GM12874 (cell line): ENCODE data around the gene PDE4D.

ENCODE experiments used
- TF ChIP-seq, protein P1 (sequence below): IDR thresholded peaks from 2 replicates; pipeline ENCODE4 v1.5.1; 2011; ENCODE audit warnings: low read depth, mild to moderate bottlenecking, control low read depth, low read length, moderate library complexity; ENCODE audit not compliant: insufficient read depth

PDE4D gene

DNA sequence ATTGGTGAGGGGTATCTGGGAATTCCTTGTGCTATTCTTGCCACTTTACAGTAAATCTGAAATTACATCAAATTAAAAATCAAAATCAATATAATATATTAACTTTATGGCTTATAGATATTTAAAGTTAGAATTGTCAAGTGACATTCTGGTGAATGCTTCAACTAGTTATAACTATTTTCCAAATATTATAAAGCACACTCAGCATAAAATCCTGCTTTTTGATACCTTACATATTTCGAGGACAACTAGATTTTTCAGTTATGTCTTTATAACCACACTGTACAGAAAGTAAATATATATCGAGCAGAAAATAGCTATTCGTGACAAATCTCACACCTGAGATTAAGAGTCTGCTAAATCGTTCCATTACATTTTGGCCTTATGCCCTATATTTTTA is 210.2 kb downstream of the PDE4D start:
- TF ChIP-seq, protein P1, sequence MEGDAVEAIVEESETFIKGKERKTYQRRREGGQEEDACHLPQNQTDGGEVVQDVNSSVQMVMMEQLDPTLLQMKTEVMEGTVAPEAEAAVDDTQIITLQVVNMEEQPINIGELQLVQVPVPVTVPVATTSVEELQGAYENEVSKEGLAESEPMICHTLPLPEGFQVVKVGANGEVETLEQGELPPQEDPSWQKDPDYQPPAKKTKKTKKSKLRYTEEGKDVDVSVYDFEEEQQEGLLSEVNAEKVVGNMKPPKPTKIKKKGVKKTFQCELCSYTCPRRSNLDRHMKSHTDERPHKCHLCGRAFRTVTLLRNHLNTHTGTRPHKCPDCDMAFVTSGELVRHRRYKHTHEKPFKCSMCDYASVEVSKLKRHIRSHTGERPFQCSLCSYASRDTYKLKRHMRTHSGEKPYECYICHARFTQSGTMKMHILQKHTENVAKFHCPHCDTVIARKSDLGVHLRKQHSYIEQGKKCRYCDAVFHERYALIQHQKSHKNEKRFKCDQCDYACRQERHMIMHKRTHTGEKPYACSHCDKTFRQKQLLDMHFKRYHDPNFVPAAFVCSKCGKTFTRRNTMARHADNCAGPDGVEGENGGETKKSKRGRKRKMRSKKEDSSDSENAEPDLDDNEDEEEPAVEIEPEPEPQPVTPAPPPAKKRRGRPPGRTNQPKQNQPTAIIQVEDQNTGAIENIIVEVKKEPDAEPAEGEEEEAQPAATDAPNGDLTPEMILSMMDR: no peak

DNA sequence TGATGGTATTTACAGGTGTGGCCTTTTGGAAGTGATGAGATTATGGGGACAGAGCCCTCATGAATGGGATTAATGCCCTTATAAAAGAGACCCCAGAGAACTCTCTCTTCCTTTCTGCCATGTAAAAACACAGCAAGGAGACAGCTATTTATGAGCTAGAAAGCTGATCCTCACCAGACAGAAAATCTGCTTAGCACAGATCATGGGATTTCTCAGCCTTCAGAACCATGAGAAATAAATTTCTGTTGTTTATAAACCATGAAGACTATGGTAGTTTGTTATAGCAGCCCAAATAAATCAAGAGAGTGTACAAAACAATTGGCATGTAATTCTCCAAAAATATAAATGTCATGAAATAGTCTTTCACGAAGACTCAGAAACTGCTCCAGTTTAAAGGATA is 211.0 kb downstream of the PDE4D start:
- TF ChIP-seq, protein P1: no peak

DNA sequence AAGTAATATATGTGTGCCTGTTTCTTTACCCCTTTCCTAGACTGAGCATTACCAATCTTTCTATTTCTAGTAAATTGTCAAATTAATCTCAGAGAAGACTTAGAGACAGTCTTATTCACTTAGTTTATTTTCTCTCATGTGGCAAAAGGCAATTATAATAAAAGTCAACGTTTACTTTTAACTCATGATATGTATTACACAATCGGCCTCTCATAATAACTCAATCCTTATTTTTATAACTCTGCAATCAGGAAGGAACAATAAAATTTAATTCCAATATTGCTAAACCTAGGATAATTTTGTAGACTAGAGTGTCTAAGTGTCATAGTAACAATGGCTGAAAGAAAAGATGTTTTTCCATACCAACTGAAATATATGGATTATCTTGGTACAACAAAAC is 214.6 kb downstream of the PDE4D start:
- TF ChIP-seq, protein P1: no peak

DNA sequence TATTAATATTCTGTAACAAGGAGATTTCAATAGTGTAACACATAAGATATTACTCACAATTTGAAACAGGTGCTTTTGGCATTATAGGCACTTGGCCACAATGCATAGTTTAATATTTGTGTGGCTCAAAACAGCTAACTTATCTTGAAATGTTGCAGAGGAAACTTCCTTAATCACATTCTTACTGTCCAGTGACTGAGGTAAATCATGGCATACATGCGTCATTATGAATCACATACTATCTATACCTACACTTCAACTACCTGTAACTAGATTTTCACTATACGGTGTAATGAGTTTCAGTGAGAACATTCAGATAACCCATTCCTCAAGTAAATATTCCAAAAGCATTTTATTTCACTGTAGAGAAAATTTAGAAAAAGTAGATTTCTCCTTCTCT is 218.8 kb downstream of the PDE4D start:
- TF ChIP-seq, protein P1: no peak

DNA sequence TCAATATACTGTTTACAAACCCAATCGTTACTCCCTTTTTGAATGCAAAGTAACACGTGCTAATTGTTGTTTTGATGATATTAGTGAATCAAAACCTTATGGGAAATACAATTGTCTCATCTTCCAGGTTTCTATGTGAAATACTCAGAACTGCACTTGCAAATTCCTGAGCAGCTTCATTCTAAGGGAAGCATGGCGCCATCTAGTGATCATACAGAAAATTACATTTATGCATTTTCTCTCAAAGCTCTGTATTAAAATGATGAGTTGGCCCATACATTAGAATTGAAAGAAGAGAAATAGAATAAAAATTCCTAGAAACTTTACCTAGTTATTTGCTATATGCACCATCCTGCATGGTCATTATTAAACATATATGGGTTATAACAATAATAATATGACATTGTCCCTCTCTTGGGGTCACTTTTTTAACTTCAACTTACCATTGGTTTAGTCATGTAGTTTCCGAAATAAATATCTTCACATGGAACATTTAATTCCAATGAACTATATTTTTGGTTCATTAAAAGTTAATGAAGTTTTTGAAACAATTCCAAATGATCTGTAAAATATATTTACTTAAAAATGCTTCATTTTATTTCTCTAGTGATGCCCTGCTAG is 220.0 kb downstream of the PDE4D start:
- TF ChIP-seq, protein P1: peak; percentile 37; the same call in 1 of the 2 replicates

DNA sequence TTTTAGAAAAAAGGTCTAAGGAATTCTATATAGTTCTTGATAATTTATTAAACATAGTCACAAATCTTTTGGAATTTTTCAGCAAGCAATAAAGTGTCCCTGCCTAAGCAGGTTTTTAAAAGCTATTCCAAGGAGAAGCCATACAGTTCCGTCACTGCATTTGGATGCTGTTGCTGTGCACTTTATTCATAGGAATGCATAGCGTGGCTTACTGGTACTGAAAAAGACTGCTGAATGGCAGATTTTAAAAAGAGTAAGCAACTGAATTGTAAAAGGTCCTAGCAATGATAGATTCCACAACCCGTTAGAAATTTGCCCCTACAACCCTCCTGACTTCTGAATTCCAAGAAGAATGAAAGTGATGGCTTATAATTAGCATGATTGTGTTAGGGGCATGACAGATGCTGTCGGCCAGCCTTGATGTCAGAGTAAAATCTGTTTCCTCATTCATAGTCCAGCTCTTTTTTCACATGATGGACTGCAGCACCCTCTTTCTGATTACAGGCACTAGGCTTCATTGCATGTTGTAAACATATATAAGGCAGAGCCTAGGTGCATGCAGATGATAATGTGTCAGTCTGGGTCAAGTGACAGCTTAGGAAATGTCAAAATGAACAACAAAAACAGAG is 227.0 kb downstream of the PDE4D start:
- TF ChIP-seq, protein P1: no peak

DNA sequence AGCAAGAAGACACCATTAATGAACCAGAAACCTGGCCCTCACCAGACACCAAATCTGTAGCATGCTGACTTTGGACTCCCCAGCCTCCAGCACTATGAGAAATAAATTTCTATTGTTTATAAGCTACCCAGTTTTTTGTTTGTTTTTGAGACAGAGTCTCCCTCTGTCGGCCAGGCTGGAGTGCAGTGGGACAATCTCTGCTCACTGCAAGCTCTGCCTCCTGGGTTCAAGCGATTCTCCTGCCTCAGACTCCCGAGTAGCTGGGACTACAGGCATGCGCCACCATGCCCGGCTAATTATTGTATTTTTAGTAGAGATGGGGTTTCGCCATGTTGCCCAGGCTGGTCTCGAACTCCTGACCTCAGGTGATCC is 227.7 kb downstream of the PDE4D start:
- TF ChIP-seq, protein P1: peak; percentile 14; the same call in 1 of the 2 replicates
